IPS-20b (cell line): ENCODE results near the gene RERG.

ENCODE experiments used
- H3K27ac ChIP-seq: one replicate; pipeline ENCODE4 v1.5.1; 2013; ENCODE audit warnings: low read length
- H3K27me3 ChIP-seq: 2 replicates; pipeline ENCODE4 v1.6.1; 2013; ENCODE audit warnings: mild to moderate bottlenecking, low read length, inconsistent platforms; ENCODE audit not compliant: insufficient read depth
- H3K36me3 ChIP-seq: 2 replicates; pipeline ENCODE4 v1.6.1; 2013; ENCODE audit warnings: low read depth, mild to moderate bottlenecking, inconsistent platforms, low read length, moderate library complexity; ENCODE audit not compliant: insufficient read depth
- H3K4me1 ChIP-seq: 2 replicates; pipeline ENCODE4 v1.6.1; 2013; ENCODE audit warnings: mild to moderate bottlenecking, control low read depth, inconsistent platforms, low read length, moderate library complexity; ENCODE audit not compliant: insufficient read depth
- H3K4me3 ChIP-seq: 2 replicates; pipeline ENCODE4 v1.5.1; 2013; ENCODE audit warnings: mild to moderate bottlenecking, low read length, inconsistent platforms
- H3K9ac ChIP-seq: 2 replicates; pipeline ENCODE4 v1.6.1; 2013; ENCODE audit warnings: low read depth, mild to moderate bottlenecking, inconsistent platforms, low read length, moderate library complexity
- H3K9me3 ChIP-seq: 2 replicates; pipeline ENCODE4 v1.6.1; 2013; ENCODE audit warnings: mild to moderate bottlenecking, low read depth, low read length, inconsistent platforms; ENCODE audit not compliant: insufficient read depth

The RERG gene

GRCh38 chr12:15216036-15216889, 5.0 kb downstream of the RERG start:
- no peaks in the 10 kb centered on the region for H3K4me1 ChIP-seq
- H3K9ac ChIP-seq: no peak overlapping the region
- H3K4me3 ChIP-seq: no peak overlapping the region
- H3K27ac ChIP-seq: no peak overlapping the region
- no peaks in the 10 kb centered on the region for H3K9me3 ChIP-seq
- H3K36me3 ChIP-seq: no peaks in the 10 kb centered on the region
- H3K27me3 ChIP-seq: peaks cover 13% of the 10 kb centered on the region; the same call in 1 of the 2 replicates

- Histone ChIP-seq H3K27me3 (peaks cover 2% of the 10 kb centered on the region; the same call in 1 of the 2 replicates), H3K4me3 (no peak overlapping the region), H3K4me1 (no peaks in the 10 kb centered on the region), H3K9ac (no peak overlapping the region), H3K27ac (no peak overlapping the region), H3K9me3 (no peaks in the 10 kb centered on the region), H3K36me3 (no peaks in the 10 kb centered on the region)
Measured at GRCh38 chr12:15214851-15215601, 6.2 kb downstream of the RERG start.

- no peak overlapping the region for H3K27ac ChIP-seq
- no peak overlapping the region for H3K4me3 ChIP-seq
- H3K27me3 ChIP-seq: no peaks in the 10 kb centered on the region
- no peaks in the 10 kb centered on the region for H3K36me3 ChIP-seq
- H3K9ac ChIP-seq: no peak overlapping the region
- H3K4me1 ChIP-seq: no peaks in the 10 kb centered on the region
- H3K9me3 ChIP-seq: no peaks in the 10 kb centered on the region
Measured at GRCh38 chr12:15212930-15213329, 8.3 kb downstream of the RERG start.

GRCh38 chr12:15209782-15210181, 11.4 kb downstream of the RERG start:
- no peaks in the 10 kb centered on the region for H3K27me3 ChIP-seq
- H3K9ac ChIP-seq: no peak overlapping the region
- H3K4me1 ChIP-seq: peaks cover 13% of the 10 kb centered on the region
- no peak overlapping the region for H3K4me3 ChIP-seq
- no peaks in the 10 kb centered on the region for H3K36me3 ChIP-seq
- H3K27ac ChIP-seq: no peak overlapping the region
- H3K9me3 ChIP-seq: no peaks in the 10 kb centered on the region

- H3K9ac ChIP-seq: no peak overlapping the region
- no peaks in the 10 kb centered on the region for H3K9me3 ChIP-seq
- H3K27ac ChIP-seq: no peak overlapping the region
- H3K27me3 ChIP-seq: no peaks in the 10 kb centered on the region
- H3K4me1 ChIP-seq: peaks cover 13% of the 10 kb centered on the region
- H3K36me3 ChIP-seq: no peaks in the 10 kb centered on the region
- no peak overlapping the region for H3K4me3 ChIP-seq
Measured at GRCh38 chr12:15208871-15209656, 12.2 kb downstream of the RERG start.

- no peak overlapping the region for H3K9ac ChIP-seq
- no peak overlapping the region for H3K27ac ChIP-seq
- H3K9me3 ChIP-seq: no peaks in the 10 kb centered on the region
- no peaks in the 10 kb centered on the region for H3K27me3 ChIP-seq
- H3K4me1 ChIP-seq: peaks cover 13% of the 10 kb centered on the region
- no peaks in the 10 kb centered on the region for H3K36me3 ChIP-seq
- H3K4me3 ChIP-seq: no peak overlapping the region
Measured at GRCh38 chr12:15208140-15208539, 13.1 kb downstream of the RERG start.

- peaks cover 13% of the 10 kb centered on the region for H3K4me1 ChIP-seq
- no peak overlapping the region for H3K27ac ChIP-seq
- no peaks in the 10 kb centered on the region for H3K27me3 ChIP-seq
- no peaks in the 10 kb centered on the region for H3K36me3 ChIP-seq
- no peaks in the 10 kb centered on the region for H3K9me3 ChIP-seq
- H3K4me3 ChIP-seq: no peak overlapping the region
- no peak overlapping the region for H3K9ac ChIP-seq
Measured at GRCh38 chr12:15206831-15207389, 14.3 kb downstream of the RERG start.

- Histone ChIP-seq H3K27me3 (no peaks in the 10 kb centered on the region), H3K4me3 (no peak overlapping the region), H3K9ac (no peak overlapping the region), H3K9me3 (no peaks in the 10 kb centered on the region), H3K4me1 (peaks cover 13% of the 10 kb centered on the region), H3K36me3 (no peaks in the 10 kb centered on the region), H3K27ac (no peak overlapping the region)
Measured at GRCh38 chr12:15206338-15206737, 14.9 kb downstream of the RERG start.

- no peak overlapping the region for H3K27ac ChIP-seq
- H3K27me3 ChIP-seq: no peaks in the 10 kb centered on the region
- H3K4me1 ChIP-seq: peaks cover 13% of the 10 kb centered on the region
- H3K9me3 ChIP-seq: no peaks in the 10 kb centered on the region
- H3K4me3 ChIP-seq: no peak overlapping the region
- H3K36me3 ChIP-seq: no peaks in the 10 kb centered on the region
- no peak overlapping the region for H3K9ac ChIP-seq
Measured at GRCh38 chr12:15205341-15206010, 15.7 kb downstream of the RERG start.

- H3K27ac ChIP-seq: no peak overlapping the region
- peaks cover 4% of the 10 kb centered on the region; the same call in 1 of the 2 replicates for H3K4me1 ChIP-seq
- H3K4me3 ChIP-seq: no peak overlapping the region
- H3K9me3 ChIP-seq: no peaks in the 10 kb centered on the region
- H3K9ac ChIP-seq: no peak overlapping the region
- no peaks in the 10 kb centered on the region for H3K36me3 ChIP-seq
- H3K27me3 ChIP-seq: no peaks in the 10 kb centered on the region
Measured at GRCh38 chr12:15201456-15201855, 19.8 kb downstream of the RERG start.

- Histone ChIP-seq H3K27me3 (no peaks in the 10 kb centered on the region), H3K9me3 (no peaks in the 10 kb centered on the region), H3K4me3 (no peak overlapping the region), H3K36me3 (no peaks in the 10 kb centered on the region), H3K4me1 (peaks cover 2% of the 10 kb centered on the region; the same call in 1 of the 2 replicates), H3K9ac (no peak overlapping the region), H3K27ac (no peak overlapping the region)
Measured at GRCh38 chr12:15201056-15201455, 20.2 kb downstream of the RERG start.
